GM18909 (cell line): ENCODE data around the gene SAMD4A.

Experiments used
- ATAC-seq: cut with Tn5 transposase; IDR thresholded peaks from one replicate; pipeline ENCODE4 v1.9.1; 2021; ENCODE audit warnings: mild to moderate bottlenecking; ENCODE audit not compliant: unreplicated experiment, poor library complexity

SAMD4A gene

DNA sequence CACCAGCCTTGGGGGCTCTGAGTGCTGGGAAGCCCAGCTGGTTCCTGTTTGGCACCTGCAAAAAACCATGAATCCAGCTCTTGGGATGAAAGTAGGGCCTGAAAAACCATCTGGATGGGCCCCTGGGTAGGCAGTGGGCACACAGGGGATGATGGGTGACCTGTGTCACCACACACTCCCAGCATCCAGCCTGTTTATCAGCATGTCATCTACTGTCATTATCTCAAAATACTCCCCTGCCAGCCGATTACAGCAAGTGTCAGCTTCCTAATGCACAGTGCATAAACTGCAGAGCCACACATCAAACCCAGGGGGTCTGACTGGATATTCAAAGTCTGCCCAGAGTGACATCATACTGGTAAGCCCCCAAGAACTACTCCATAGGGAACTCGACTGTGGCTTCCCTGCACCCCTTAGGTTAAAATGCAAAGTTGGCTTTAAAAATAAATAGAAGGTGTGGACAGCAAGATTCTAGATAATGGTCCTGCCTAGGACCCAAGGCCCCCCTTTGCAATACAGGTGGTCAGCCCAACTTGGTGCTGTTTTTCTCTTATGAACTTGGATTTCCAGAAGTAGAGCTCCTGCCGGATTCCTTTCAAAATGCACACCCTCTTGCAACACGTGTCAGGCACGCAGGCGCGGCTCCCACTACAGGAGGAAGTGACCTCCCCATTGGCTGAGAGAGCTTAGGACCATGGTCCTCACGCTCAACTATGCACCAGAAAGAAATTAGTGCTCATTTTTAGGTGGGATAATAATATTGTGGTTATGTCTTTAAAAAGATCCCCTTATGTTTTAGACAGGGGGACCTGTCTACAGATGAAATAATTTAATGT lies 241.6 kb downstream of the SAMD4A start:
- ATAC-seq = no peak

- no peak for ATAC-seq
Measured at GRCh38 chr14:54809767-54810166, 242.8 kb downstream of the SAMD4A start.

GRCh38 chr14:54812617-54813016 lies 245.7 kb downstream of the SAMD4A start:
- no peak for ATAC-seq

- no peak for ATAC-seq
Measured at GRCh38 chr14:54813081-54813480, 246.2 kb downstream of the SAMD4A start.

- ATAC-seq = no peak
Measured at GRCh38 chr14:54814076-54814475, 247.1 kb downstream of the SAMD4A start.

- no peak for ATAC-seq
Measured at GRCh38 chr14:54815016-54815415, 248.1 kb downstream of the SAMD4A start.

- ATAC-seq = no peak
Measured at GRCh38 chr14:54815515-54815914, 248.6 kb downstream of the SAMD4A start.

- ATAC-seq = no peak
Measured at GRCh38 chr14:54816450-54816849, 249.5 kb downstream of the SAMD4A start.

DNA sequence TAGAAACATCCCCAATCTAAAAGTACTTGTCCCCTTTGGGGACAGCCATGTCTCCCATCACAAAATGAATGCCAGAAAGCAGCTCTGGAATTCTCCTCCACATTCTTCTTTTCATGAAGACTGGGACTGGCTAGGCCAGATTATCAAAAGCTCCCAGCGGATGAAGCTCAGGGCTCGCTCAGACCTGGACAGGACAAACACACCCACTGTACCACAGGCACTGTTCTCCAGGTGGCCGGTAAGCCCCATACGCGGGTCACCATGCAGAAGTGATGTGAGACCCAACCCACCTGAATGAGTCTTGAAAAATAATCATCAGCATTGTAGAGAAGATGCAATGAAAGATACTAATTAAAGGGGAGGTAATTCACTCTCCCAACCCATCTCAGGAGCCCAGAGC lies 250.6 kb downstream of the SAMD4A start:
- no peak for ATAC-seq

DNA sequence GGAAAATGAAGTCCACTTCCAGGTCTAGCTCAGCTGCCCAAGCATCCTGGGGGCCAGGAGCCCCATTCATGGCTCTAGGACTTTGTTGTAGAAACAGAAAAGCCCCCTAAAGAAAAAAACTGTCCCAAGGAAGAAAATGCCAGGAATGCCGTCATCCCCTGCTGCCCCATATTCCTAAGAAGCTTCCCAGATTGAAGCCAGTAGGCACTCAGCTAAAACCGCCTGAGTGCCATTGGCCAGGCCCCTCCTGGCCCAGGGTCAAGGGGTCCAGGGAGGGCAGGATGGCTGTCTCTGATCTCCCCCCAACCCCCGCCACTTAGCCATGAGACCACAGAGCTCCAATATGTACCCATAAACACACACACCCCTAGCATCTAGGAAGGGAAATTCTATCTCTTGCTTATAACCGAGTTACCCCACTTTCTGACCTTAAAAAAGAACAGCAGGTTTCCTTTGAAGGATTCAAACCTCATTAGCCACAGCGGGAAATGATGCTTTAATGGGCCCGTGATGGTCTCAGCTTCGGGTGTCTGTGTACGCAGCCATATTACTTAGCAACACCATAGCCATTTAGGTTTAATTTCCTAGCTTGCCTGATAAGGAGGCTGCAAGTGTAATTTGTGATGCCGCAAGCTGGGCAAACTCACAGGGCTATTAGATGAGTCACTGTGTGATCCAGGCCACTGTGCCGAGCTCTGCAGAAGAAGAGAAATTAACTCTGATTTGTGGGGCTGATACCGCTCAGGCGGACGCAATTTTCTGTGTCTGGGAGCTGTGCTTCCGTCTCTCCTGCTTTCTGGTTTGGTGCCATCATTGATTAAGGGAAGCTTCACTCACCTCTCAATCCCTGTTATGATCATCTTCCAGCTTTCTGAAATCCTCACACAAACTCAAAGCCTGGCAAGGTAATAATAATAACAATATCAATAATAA lies 251.5 kb downstream of the SAMD4A start:
- no peak for ATAC-seq

- ATAC-seq = no peak
Measured at GRCh38 chr14:54822685-54823084, 255.8 kb downstream of the SAMD4A start.

DNA sequence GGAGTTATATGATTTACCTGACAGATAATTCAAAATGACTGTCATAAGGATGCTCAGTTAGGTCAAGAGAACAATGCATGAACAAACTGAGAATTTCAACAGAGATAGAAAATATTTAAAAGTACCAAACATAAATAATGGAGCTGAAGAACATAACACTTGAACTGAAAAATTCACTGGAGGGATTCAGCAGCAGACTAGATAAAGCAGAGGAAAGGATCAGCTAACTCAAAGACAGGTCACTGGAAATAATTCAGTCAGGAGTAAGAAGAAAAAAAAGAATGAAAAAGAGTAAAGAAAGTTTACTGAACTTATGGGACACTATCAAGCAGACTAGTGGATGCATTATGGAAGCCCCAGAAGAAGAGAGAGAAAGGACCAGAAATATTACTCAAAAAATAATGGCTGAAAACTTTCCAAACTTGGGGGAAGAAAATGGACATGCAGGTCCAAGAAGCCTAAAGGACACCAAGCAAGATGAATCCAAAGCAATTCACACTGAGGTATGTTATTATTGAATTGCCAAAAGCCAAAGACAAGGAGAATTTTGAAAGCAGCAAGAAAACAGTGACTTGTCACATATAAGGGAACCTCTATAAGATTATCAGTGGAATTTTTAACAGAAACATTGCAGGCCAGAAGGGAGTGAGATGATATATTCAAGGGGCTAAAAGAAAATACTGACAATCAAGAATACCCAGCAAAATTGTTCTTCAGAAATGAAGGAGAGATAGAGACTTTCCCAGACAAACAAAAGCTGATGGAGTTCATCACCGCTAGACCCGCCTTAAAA lies 257.0 kb downstream of the SAMD4A start:
- no peak for ATAC-seq

GRCh38 chr14:54828037-54828436 lies 261.1 kb downstream of the SAMD4A start:
- no peak for ATAC-seq

DNA sequence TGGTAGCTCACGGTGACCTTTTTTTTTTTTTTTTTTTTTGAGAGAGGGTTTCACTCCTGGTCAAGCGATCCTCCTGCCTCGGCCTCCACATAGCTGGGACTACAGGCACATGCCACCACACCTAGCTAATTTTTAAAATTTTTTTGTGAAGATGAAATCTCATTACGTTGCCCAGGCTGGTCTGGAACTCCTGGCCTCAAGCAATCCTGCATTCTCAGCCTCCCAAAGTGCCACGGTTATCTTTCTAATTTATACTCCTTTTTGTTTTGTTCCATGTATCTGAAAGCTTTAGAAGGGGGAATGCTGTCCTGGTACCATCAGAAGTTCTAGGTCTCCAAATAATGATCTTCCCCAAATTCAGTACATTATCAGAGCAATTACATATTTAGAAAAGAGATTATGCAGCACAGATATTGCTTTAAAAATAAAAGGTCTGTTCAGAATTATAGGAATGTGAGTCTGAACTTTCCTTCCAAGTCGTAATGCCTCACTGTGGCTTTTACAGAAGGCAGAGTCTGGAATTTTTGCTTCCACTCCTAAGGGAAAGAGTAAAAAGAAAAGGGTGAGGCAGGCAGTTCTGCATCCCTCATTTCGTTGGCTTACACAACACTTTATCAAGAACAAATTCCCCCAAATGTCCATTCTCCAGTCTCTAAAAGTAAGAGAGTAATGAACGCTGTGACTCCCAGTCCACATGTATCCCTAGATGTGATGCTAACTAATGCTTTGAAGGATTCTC lies 262.7 kb downstream of the SAMD4A start:
- ATAC-seq = no peak

- no peak for ATAC-seq
Measured at GRCh38 chr14:54830650-54831049, 263.7 kb downstream of the SAMD4A start.

DNA sequence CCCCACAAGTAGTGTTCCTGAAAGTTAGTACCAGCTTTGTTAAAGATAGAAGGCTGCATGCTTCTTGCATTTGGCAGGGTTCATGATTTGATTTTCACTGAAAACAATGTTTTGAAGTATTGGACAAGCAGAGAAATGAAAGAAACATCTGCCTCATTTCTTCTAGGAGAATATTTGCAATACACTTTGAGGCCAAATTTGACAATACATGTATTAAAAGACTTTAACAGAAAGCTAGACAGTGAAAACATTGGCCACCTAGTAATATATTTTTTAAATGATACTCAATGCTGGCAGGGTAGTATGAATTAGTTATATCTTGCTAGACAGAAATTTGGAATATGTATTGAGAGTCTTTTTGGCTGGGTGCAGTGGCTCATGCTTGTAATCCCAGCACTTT lies 267.2 kb downstream of the SAMD4A start:
- ATAC-seq = no peak

- no peak for ATAC-seq
Measured at GRCh38 chr14:54834727-54835126, 267.8 kb downstream of the SAMD4A start.

DNA sequence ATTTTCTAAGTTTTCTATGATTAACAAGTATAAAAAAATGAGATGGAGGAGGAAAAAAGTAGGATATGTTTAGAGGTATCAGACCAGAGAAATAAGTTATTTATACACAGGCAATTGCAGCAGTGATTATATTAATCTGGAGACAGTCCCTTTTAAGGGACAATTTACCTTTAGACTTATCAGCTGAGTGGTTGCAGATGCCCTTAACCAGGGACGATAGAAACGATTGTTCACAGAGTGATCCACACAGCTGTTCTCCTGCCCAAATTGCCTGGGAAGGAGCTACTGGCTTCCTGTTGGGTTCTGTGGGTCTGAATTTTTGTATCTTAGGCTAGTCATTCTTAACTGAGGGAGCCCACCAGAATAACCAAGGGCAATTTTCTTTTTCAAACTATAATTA lies 269.3 kb downstream of the SAMD4A start:
- ATAC-seq = no peak

DNA sequence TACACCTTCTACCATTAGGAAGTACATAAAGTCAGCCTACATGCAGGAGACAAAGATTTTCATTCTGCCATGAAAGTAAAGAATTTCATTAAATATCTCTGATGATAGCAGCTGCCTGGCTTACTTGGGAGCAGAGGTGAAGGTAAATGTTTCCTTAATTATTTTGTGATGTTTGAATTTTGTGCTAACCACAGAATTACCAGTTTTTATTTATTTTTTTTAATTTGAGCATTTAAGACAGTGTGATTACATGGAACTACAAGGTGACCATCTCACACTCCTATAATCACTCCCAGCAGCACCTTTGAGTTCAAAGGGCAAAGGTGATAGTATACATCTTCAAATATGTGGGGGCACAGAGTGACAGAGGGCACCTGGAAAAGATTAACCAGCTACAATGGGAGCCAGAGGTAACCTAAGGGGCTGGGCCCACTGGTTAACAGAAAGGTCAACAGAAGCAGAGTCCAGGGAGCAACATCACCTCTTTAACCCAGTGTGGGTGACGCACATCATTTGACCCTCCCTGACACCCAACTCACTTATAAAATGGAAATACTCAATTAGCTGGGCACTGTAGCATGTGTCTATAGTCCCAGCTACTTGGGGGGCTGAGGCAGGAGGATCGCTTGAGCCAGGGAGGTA lies 270.7 kb downstream of the SAMD4A start:
- no peak for ATAC-seq
